K562 (cell line): ENCODE measurements around the gene RHD. TPM values are rescaled to one million over a fixed set of nuclear protein-coding genes. Genes with fewer than 3 reads are reported as not detected.
A peak's percentile ranks its signal among the peaks of the same experiment; 100 is the strongest.

Experiments used
- ELF1 ChIP-seq: fragments of 200-800 bp; sonication (Bioruptor generic); IDR thresholded peaks from 2 replicates; pipeline ENCODE4 v1.6.1; 2016; ENCODE audit warnings: missing genetic modification characterization, missing compliant biosample characterization
- JUND ChIP-seq, 2 experiments: IDR thresholded peaks; 2 replicates in 1 of 2; 3 replicates in 1 of 2; pipeline ENCODE4 v1.6.1; 2011; ENCODE audit warnings: borderline replicate concordance in 2 of 2, low read depth in 2 of 2, low read length in 2 of 2, improper control_type of control experiment in 1 of 2, missing biosample characterization in 1 of 2, missing genetic modification characterization in 1 of 2, missing genetic modification reagents in 1 of 2
- PHF21A ChIP-seq: fragments of 450-650 bp; IDR thresholded peaks from 2 replicates; pipeline ENCODE4 v1.6.1; 2017; ENCODE audit warnings: low read depth, borderline replicate concordance
- PURB ChIP-seq: sonication (generic); formaldehyde crosslinking; IDR thresholded peaks from 2 replicates; pipeline ENCODE4 v1.9.0; 2021; ENCODE audit warnings: low read depth, mild to moderate bottlenecking, missing genetic modification reagents
- SMAD3 ChIP-seq: fragments of 450-650 bp; formaldehyde crosslinking; conservative IDR thresholded peaks from 2 replicates; pipeline ENCODE4 v1.4.0; 2020; ENCODE audit warnings: mild to moderate bottlenecking
- TSC22D4 ChIP-seq: fragments of 450-650 bp; IDR thresholded peaks from 2 replicates; pipeline ENCODE4 v1.6.1; 2016; ENCODE audit warnings: missing genetic modification characterization, missing biosample characterization, control low read depth
- ZNF232 ChIP-seq: sonication (generic); formaldehyde crosslinking; IDR thresholded peaks from 2 replicates; pipeline ENCODE4 v1.8.0; 2022; ENCODE audit warnings: mild to moderate bottlenecking, missing genetic modification reagents
- ZNF766 ChIP-seq: fragments of 200-800 bp; sonication (Bioruptor generic); conservative IDR thresholded peaks from 2 replicates; pipeline ENCODE4 v1.6.1; 2016; ENCODE audit warnings: missing genetic modification characterization, missing compliant biosample characterization
- polyA plus RNA-seq, 8 experiments: library from polyadenylated mRNA; depleted of rRNA in 4 of 8; stranded (reverse) in 5 of 8; unstranded in 3 of 8; fragments of >200 nt; fragmentation: Nextera tagmentation in 2 of 8; fragmentation: Illumina TruSeq in 1 of 8; extraction: Ambion mirVana in 2 of 8; extraction: Trizol in 1 of 8; gene quantifications; 2 replicates each; pipeline versions ENCODE4 v1.2.1 to v1.2.3, GENCODE V29; 2011 to 2014; ENCODE audit warnings: inconsistent platforms in 1 of 8, missing spikeins in 1 of 8
- total RNA-seq, 7 experiments: library from RNA; depleted of rRNA in 6 of 7; stranded (reverse); fragments of >200 nt in 6 of 7; fragmentation: Illumina TruSeq in 2 of 7; extraction: Trizol in 2 of 7; gene quantifications; 2 replicates each; pipeline versions ENCODE4 v1.2.1 to v1.2.3, GENCODE V29; 2011 to 2021; ENCODE audit warnings: low replicate concordance in 1 of 7
- TF ChIP-seq, protein P1 (sequence below): fragments of 250-450 bp; sonication (Bioruptor Pico); IDR thresholded peaks from 2 replicates; pipeline ENCODE4 v1.5.0; 2021; ENCODE audit warnings: mild to moderate bottlenecking, moderate library complexity
- TF ChIP-seq, protein P2 (sequence below): sonication (generic); formaldehyde crosslinking; IDR thresholded peaks from 2 replicates; pipeline ENCODE4 v1.8.1; 2023; ENCODE audit warnings: mild to moderate bottlenecking, missing genetic modification reagents
- TF ChIP-seq, protein P3 (sequence below), 2 experiments: fragments of 150-350 bp in 1 of 2; IDR thresholded peaks; 2 replicates each; pipeline ENCODE4 v1.6.1; 2012 to 2016; ENCODE audit warnings: low read depth in 2 of 2, low read length in 2 of 2, mild to moderate bottlenecking in 1 of 2, moderate library complexity in 1 of 2
- TF ChIP-seq, protein P4 (sequence below): fragments of 450-650 bp; formaldehyde crosslinking; IDR thresholded peaks from 2 replicates; pipeline ENCODE4 v1.4.0; 2020; ENCODE audit warnings: mild to moderate bottlenecking, moderate library complexity
- TF ChIP-seq, protein P5 (sequence below): sonication (generic); formaldehyde crosslinking; IDR thresholded peaks from 2 replicates; pipeline ENCODE4 v1.8.1; 2022; ENCODE audit warnings: missing genetic modification reagents

RHD gene
- total and polyA plus RNA-seq, 9 of the 15 experiments (the other 6 are each of a cell fraction or from before 2014, with no cell fraction given): 8.8 to 32.4 (median 15.0) TPM

DNA sequence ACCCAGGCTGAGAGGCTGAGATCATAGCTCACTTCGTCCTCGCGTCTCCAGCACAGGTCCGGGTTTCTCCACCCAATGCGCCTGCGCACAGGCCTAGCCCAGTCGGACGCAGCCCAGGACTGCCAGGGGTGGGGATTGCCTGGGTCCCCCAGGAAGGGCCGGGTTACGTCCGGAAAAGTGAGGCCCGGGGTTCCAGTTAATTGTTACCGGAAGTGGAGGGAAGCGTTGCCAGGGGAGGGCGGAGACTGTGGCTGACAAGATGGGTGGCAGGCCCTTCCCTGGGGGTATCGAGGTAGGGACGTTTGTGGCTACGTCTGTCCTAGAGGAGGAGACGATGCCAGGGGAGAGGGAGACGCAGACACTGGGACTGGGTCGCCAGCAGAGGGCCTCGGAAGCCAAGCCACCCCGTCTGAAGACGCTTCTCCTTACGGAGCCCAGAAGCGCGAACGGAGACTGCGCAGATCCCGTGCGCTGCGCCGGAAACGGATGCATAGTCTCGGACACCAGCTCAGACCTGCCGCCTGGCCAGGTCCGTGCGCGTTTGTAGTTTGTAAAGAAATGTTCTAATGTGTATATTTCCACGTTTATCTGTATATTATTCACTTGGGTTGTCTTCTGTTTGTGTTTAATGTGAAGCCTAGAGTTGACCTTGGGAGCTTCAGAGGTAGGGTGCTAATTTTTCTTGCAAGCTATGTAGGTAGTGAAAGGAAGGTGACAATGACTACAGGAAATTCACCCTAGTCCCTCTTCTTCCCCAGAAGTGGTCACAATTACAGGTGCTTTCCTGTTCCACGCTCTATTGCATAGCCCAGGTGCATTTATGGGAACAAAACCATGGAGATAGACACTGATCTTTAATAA, 32.4 kb upstream of the RHD start (continued):
- TF ChIP-seq, protein P1, sequence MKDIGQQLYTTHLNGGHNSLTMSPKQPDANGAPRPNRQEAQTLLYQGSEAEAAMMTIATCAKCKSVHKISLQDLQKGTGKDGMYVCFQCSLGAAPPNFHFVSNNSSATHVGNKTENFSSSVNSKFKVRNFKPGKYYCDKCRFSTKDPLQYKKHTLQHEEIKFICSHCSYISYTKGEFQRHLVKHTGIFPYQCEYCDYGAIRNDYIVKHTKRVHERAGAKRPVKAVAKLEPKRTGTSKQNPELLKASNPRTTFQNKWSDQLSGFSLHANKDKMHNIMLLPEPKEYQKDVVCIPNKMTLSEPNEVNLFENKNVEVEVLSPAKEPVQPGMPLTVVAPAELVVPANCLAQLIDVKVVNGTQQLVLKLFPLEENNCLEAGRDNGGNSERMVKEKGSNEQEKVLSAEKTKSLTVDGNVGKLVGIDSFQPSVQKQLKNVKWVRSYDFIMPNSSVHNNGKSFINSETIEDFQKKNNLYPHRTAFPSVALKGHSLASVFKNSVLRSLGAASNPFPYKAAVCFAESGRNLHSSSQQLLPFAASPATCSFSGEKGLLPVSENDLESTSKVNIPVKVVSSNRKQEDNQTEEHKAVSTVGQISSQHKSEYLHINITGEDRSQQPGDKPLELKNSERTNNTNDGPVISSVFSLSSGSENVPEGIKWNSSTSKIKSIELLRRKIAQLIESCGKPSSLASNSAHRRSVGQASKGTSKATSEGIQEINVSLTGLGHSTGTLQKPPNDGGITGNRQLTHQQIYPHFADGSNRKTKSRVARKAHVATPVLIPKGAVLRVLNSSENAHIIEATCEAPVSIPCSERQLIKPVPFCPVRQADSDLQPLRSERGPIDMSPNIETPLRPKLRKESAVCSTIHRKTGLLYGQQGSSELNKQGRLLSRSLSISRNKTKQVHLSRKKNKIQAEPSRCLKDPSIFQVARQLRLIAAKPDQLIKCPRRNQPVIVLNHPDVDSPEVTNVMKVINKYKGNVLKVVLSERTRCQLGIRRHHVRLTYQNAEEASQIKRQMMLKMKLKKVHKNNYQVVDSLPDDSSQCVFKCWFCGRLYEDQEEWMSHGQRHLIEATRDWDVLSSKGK: no peak
- TF ChIP-seq, protein P2, sequence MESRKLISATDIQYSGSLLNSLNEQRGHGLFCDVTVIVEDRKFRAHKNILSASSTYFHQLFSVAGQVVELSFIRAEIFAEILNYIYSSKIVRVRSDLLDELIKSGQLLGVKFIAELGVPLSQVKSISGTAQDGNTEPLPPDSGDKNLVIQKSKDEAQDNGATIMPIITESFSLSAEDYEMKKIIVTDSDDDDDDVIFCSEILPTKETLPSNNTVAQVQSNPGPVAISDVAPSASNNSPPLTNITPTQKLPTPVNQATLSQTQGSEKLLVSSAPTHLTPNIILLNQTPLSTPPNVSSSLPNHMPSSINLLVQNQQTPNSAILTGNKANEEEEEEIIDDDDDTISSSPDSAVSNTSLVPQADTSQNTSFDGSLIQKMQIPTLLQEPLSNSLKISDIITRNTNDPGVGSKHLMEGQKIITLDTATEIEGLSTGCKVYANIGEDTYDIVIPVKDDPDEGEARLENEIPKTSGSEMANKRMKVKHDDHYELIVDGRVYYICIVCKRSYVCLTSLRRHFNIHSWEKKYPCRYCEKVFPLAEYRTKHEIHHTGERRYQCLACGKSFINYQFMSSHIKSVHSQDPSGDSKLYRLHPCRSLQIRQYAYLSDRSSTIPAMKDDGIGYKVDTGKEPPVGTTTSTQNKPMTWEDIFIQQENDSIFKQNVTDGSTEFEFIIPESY: peak; percentile 95
- TF ChIP-seq SMAD3 (CRISPR knock-in tag): peak; percentile 67; the same call in 1 of the 2 replicates
- TF ChIP-seq TSC22D4: no peak
- TF ChIP-seq, protein P3, sequence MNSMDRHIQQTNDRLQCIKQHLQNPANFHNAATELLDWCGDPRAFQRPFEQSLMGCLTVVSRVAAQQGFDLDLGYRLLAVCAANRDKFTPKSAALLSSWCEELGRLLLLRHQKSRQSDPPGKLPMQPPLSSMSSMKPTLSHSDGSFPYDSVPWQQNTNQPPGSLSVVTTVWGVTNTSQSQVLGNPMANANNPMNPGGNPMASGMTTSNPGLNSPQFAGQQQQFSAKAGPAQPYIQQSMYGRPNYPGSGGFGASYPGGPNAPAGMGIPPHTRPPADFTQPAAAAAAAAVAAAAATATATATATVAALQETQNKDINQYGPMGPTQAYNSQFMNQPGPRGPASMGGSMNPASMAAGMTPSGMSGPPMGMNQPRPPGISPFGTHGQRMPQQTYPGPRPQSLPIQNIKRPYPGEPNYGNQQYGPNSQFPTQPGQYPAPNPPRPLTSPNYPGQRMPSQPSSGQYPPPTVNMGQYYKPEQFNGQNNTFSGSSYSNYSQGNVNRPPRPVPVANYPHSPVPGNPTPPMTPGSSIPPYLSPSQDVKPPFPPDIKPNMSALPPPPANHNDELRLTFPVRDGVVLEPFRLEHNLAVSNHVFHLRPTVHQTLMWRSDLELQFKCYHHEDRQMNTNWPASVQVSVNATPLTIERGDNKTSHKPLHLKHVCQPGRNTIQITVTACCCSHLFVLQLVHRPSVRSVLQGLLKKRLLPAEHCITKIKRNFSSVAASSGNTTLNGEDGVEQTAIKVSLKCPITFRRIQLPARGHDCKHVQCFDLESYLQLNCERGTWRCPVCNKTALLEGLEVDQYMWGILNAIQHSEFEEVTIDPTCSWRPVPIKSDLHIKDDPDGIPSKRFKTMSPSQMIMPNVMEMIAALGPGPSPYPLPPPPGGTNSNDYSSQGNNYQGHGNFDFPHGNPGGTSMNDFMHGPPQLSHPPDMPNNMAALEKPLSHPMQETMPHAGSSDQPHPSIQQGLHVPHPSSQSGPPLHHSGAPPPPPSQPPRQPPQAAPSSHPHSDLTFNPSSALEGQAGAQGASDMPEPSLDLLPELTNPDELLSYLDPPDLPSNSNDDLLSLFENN (IDR thresholded peaks at IDR 0.05; ENCODE audit: low read depth in 2 of 2, low read length in 2 of 2): 0 out of 4 replicates have a peak, but pooled peaks of 1 of the 2 experiments have one; percentile 30
- TF ChIP-seq, protein P4, sequence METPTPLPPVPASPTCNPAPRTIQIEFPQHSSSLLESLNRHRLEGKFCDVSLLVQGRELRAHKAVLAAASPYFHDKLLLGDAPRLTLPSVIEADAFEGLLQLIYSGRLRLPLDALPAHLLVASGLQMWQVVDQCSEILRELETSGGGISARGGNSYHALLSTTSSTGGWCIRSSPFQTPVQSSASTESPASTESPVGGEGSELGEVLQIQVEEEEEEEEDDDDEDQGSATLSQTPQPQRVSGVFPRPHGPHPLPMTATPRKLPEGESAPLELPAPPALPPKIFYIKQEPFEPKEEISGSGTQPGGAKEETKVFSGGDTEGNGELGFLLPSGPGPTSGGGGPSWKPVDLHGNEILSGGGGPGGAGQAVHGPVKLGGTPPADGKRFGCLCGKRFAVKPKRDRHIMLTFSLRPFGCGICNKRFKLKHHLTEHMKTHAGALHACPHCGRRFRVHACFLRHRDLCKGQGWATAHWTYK (CRISPR knock-in tag): peak; percentile 35
- no peak for TF ChIP-seq ZNF232 (CRISPR knock-in tag)
- TF ChIP-seq, protein P5, sequence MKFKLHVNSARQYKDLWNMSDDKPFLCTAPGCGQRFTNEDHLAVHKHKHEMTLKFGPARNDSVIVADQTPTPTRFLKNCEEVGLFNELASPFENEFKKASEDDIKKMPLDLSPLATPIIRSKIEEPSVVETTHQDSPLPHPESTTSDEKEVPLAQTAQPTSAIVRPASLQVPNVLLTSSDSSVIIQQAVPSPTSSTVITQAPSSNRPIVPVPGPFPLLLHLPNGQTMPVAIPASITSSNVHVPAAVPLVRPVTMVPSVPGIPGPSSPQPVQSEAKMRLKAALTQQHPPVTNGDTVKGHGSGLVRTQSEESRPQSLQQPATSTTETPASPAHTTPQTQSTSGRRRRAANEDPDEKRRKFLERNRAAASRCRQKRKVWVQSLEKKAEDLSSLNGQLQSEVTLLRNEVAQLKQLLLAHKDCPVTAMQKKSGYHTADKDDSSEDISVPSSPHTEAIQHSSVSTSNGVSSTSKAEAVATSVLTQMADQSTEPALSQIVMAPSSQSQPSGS (CRISPR knock-in tag): no peak
- peak; percentile 91 for TF ChIP-seq ELF1
- TF ChIP-seq PHF21A: no peak
- peak; percentile 70; the same call in 1 of the 2 replicates for TF ChIP-seq ZNF766 (CRISPR knock-in tag)
- peak; percentile 44; the same call in 1 of the 2 replicates for TF ChIP-seq JUND (IDR thresholded peaks at IDR 0.05; ENCODE audit: borderline replicate concordance, low read depth, low read length)
- peak; percentile 35; the same call in 1 of the 3 replicates for TF ChIP-seq JUND (tag; IDR thresholded peaks at IDR 0.05; ENCODE audit: borderline replicate concordance, low read depth, low read length)
- no peak for TF ChIP-seq PURB (CRISPR knock-in tag)
